OCI-LY1 (cell line): ENCODE results near the gene TLE2.

ENCODE experiments used
- H2AFZ ChIP-seq: fragments of 200-600 bp; sonication (generic), shearing (Covaris generic); 2 replicates; pipeline ENCODE4 v1.6.0; 2014; ENCODE audit warnings: antibody characterized with exemption, mild to moderate bottlenecking, low read length
- H3F3A ChIP-seq: fragments of 200-600 bp; sonication (generic), shearing (Covaris generic); 2 replicates; pipeline ENCODE4 v1.6.0; 2014; ENCODE audit warnings: mild to moderate bottlenecking, antibody characterized with exemption, low read length, moderate library complexity; ENCODE audit not compliant: insufficient read depth
- H3K27ac ChIP-seq: fragments of 200-600 bp; sonication (generic); 2 replicates; pipeline ENCODE4 v1.5.1; 2014; ENCODE audit warnings: low read length, mixed run types, mild to moderate bottlenecking, low read depth; ENCODE audit not compliant: poor library complexity, severe bottlenecking
- H3K27me3 ChIP-seq: fragments of 200-600 bp; sonication (generic); 2 replicates; pipeline ENCODE4 v1.6.0; 2014; ENCODE audit warnings: antibody characterized with exemption, mild to moderate bottlenecking, low read length, moderate library complexity; ENCODE audit not compliant: insufficient read depth
- H3K36me3 ChIP-seq: fragments of 200-600 bp; sonication (generic); 2 replicates; pipeline ENCODE4 v1.6.1; 2014; ENCODE audit warnings: mild to moderate bottlenecking, antibody characterized with exemption, low read length, moderate library complexity, mixed read lengths; ENCODE audit not compliant: insufficient read depth
- H3K4me1 ChIP-seq: fragments of 200-600 bp; sonication (generic); 2 replicates; pipeline ENCODE4 v1.5.1; 2014; ENCODE audit warnings: mild to moderate bottlenecking, low read length, moderate library complexity; ENCODE audit not compliant: insufficient read depth, severe bottlenecking
- H3K4me2 ChIP-seq: fragments of 200-600 bp; sonication (generic), shearing (Covaris generic); 2 replicates; pipeline ENCODE4 v1.6.1; 2014; ENCODE audit warnings: low read length
- H3K4me3 ChIP-seq: fragments of 200-600 bp; sonication (generic); 2 replicates; pipeline ENCODE4 v1.5.1; 2014; ENCODE audit warnings: low read length, low read depth, mild to moderate bottlenecking, mixed read lengths; ENCODE audit not compliant: poor library complexity, severe bottlenecking
- H3K79me2 ChIP-seq: fragments of 200-600 bp; shearing (Covaris generic); 2 replicates; pipeline ENCODE4 v1.6.1; 2016; ENCODE audit warnings: mixed run types, low read length, mixed read lengths; ENCODE audit not compliant: insufficient read depth
- H3K9ac ChIP-seq: fragments of 200-600 bp; sonication (generic), shearing (Covaris generic); 2 replicates; pipeline ENCODE4 v1.6.1; 2014; ENCODE audit warnings: mild to moderate bottlenecking, low read length, mixed read lengths
- H3K9me2 ChIP-seq: fragments of 200-600 bp; sonication (generic), shearing (Covaris generic); 2 replicates; pipeline ENCODE4 v1.6.1; 2014; ENCODE audit warnings: low read depth, mild to moderate bottlenecking, low read length, mixed read lengths
- H3K9me3 ChIP-seq: fragments of 200-600 bp; shearing (Covaris generic); 2 replicates; pipeline ENCODE4 v1.6.1; 2014; ENCODE audit warnings: low read length, mixed read lengths
- H4K20me1 ChIP-seq: fragments of 200-600 bp; sonication (generic), shearing (Covaris generic); 2 replicates; pipeline ENCODE4 v1.6.0; 2016; ENCODE audit warnings: mild to moderate bottlenecking, low read length; ENCODE audit not compliant: insufficient read depth
- CTCF ChIP-seq: fragments of 200-600 bp; sonication (generic), shearing (Covaris generic); IDR thresholded peaks from 2 replicates; pipeline ENCODE4 v1.5.1; 2017; ENCODE audit warnings: mild to moderate bottlenecking, antibody characterized with exemption, low read length, moderate library complexity, mixed read lengths
- EZH2 ChIP-seq: fragments of 200-600 bp; sonication (generic), shearing (Covaris generic); IDR thresholded peaks from 2 replicates; pipeline ENCODE4 v1.8.0; 2017; ENCODE audit warnings: borderline replicate concordance, mixed run types, mild to moderate bottlenecking, antibody characterized with exemption, low read length, moderate library complexity, mixed read lengths

The TLE2 gene

GRCh38 chr19:3034406-3034655, 5.3 kb upstream of the TLE2 start:
- no peaks in the 10 kb centered on the region for H3F3A ChIP-seq
- peaks cover 27% of the 10 kb centered on the region for H3K27me3 ChIP-seq
- H4K20me1 ChIP-seq: no peaks in the 10 kb centered on the region
- H3K36me3 ChIP-seq: no peaks in the 10 kb centered on the region
- no peak overlapping the region for H3K4me3 ChIP-seq
- no peak overlapping the region for H3K9ac ChIP-seq
- H3K4me2 ChIP-seq: no peak overlapping the region
- H3K9me3 ChIP-seq: no peaks in the 10 kb centered on the region
- no peak overlapping the region for H2AFZ ChIP-seq
- no peak overlapping the region for H3K27ac ChIP-seq
- no peaks in the 10 kb centered on the region for H3K9me2 ChIP-seq
- H3K4me1 ChIP-seq: peaks cover 15% of the 10 kb centered on the region
- TF ChIP-seq EZH2 (no peak), CTCF (no peak)
- H3K79me2 ChIP-seq: no peaks in the 10 kb centered on the region

- no peak overlapping the region for H3K4me3 ChIP-seq
- H3K9ac ChIP-seq: no peak overlapping the region
- no peak overlapping the region for H3K27ac ChIP-seq
- no peak overlapping the region for H3K4me2 ChIP-seq
- H3K36me3 ChIP-seq: no peaks in the 10 kb centered on the region
- H2AFZ ChIP-seq: no peak overlapping the region
- H3K9me3 ChIP-seq: no peaks in the 10 kb centered on the region
- H4K20me1 ChIP-seq: no peaks in the 10 kb centered on the region
- no peaks in the 10 kb centered on the region for H3K9me2 ChIP-seq
- H3K4me1 ChIP-seq: peaks cover 15% of the 10 kb centered on the region
- H3F3A ChIP-seq: no peaks in the 10 kb centered on the region
- H3K79me2 ChIP-seq: no peaks in the 10 kb centered on the region
- TF ChIP-seq CTCF: no peak
- peaks cover 23% of the 10 kb centered on the region for H3K27me3 ChIP-seq
Measured at GRCh38 chr19:3033595-3034405, 4.7 kb upstream of the TLE2 start.

DNA sequence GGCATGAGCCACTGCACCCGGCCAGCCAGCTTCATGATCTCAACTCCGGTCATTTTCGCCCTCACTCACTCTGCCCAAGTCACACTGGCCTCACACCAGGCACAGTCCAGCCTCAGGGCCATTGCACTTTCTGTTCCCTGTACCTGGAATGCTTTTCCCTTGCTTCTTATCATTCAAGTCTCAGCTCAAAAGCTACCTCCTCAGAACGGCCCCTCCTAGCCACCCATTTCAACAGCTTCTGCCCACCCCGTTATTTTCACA, 2.5 kb upstream of the TLE2 start:
- Histone ChIP-seq H3K27me3 (peaks cover 27% of the 10 kb centered on the region), H3K9me3 (no peaks in the 10 kb centered on the region), H3K9me2 (no peaks in the 10 kb centered on the region), H3K4me3 (no peak overlapping the region), H3K27ac (no peak overlapping the region), H4K20me1 (no peaks in the 10 kb centered on the region), H3K9ac (no peak overlapping the region), H3K79me2 (no peaks in the 10 kb centered on the region), H3K36me3 (no peaks in the 10 kb centered on the region), H3K4me2 (no peak overlapping the region), H2AFZ (no peak overlapping the region), H3K4me1 (peaks cover 15% of the 10 kb centered on the region), H3F3A (no peaks in the 10 kb centered on the region)
- TF ChIP-seq CTCF (no peak), EZH2 (no peak)
